Nephron progenitor cell (in vitro differentiated cells): ENCODE data around the gene DCUN1D1.
A peak's percentile ranks its signal among the peaks of the same experiment; 100 is the strongest.

Source experiments
- DNase-seq: peaks from one replicate; pipeline ENCODE4 v3.0.0; 2021
- H3K27ac Mint-ChIP-seq: 2 replicates; pipeline ENCODE4 v1.8.0; 2021; ENCODE audit warnings: mild to moderate bottlenecking, moderate library complexity, mixed read lengths
- H3K27me3 Mint-ChIP-seq: 2 replicates; pipeline ENCODE4 v1.8.0; 2021; ENCODE audit warnings: mild to moderate bottlenecking, low read depth, mixed read lengths; ENCODE audit not compliant: poor library complexity
- H3K36me3 Mint-ChIP-seq: 2 replicates; pipeline ENCODE4 v1.8.0; 2021; ENCODE audit warnings: low read depth, mixed read lengths
- H3K4me1 Mint-ChIP-seq: 2 replicates; pipeline ENCODE4 v1.8.0; 2021; ENCODE audit warnings: mixed read lengths
- H3K4me3 Mint-ChIP-seq: 2 replicates; pipeline ENCODE4 v1.8.0; 2021; ENCODE audit warnings: mild to moderate bottlenecking, moderate library complexity, mixed read lengths
- H3K9me3 Mint-ChIP-seq: 2 replicates; pipeline ENCODE4 v1.8.0; 2021; ENCODE audit warnings: mild to moderate bottlenecking, moderate library complexity, mixed read lengths
- CTCF ChIP-seq: fragments of 200-600 bp; sonication (generic); IDR thresholded peaks from 2 replicates; pipeline ENCODE4 v1.5.0; 2021; ENCODE audit warnings: antibody characterized with exemption

Gene DCUN1D1

GRCh38 chr3:182964179-182964578, 16.2 kb downstream of the DCUN1D1 start:
- Mint-ChIP-seq H3K27ac (no peak overlapping the region), H3K9me3 (no peaks in the 10 kb centered on the region), H3K36me3 (peaks cover 40% of the 10 kb centered on the region), H3K4me3 (no peak overlapping the region), H3K4me1 (peaks cover 38% of the 10 kb centered on the region), H3K27me3 (no peaks in the 10 kb centered on the region)
- TF ChIP-seq CTCF, result no peak
- DNase-seq, result no peak

GRCh38 chr3:182962166-182962565, 18.2 kb downstream of the DCUN1D1 start:
- no peaks in the 10 kb centered on the region for H3K27me3 Mint-ChIP-seq
- peaks cover 30% of the 10 kb centered on the region for H3K4me1 Mint-ChIP-seq
- no peak overlapping the region for H3K4me3 Mint-ChIP-seq
- no peak for TF ChIP-seq CTCF
- no peaks in the 10 kb centered on the region for H3K9me3 Mint-ChIP-seq
- peak overlapping the region; percentile 34 for H3K27ac Mint-ChIP-seq
- peaks cover 57% of the 10 kb centered on the region for H3K36me3 Mint-ChIP-seq
- DNase-seq, result no peak

GRCh38 chr3:182959474-182960350, 20.6 kb downstream of the DCUN1D1 start:
- no peak for DNase-seq
- H3K27me3 Mint-ChIP-seq, result no peaks in the 10 kb centered on the region
- H3K9me3 Mint-ChIP-seq, result no peaks in the 10 kb centered on the region
- no peak for TF ChIP-seq CTCF
- H3K36me3 Mint-ChIP-seq, result peaks cover 61% of the 10 kb centered on the region
- H3K4me3 Mint-ChIP-seq, result no peak overlapping the region
- H3K27ac Mint-ChIP-seq, result peak overlapping the region; percentile 81
- H3K4me1 Mint-ChIP-seq, result peaks cover 23% of the 10 kb centered on the region

- peaks cover 23% of the 10 kb centered on the region for H3K4me1 Mint-ChIP-seq
- no peaks in the 10 kb centered on the region for H3K27me3 Mint-ChIP-seq
- no peak overlapping the region for H3K4me3 Mint-ChIP-seq
- TF ChIP-seq CTCF, result no peak
- peaks cover 71% of the 10 kb centered on the region for H3K36me3 Mint-ChIP-seq
- H3K9me3 Mint-ChIP-seq, result peaks cover 4% of the 10 kb centered on the region
- H3K27ac Mint-ChIP-seq, result no peak overlapping the region
- DNase-seq, result no peak
Measured at GRCh38 chr3:182957676-182958266, 22.6 kb downstream of the DCUN1D1 start.

GRCh38 chr3:182957226-182957625, 23.1 kb downstream of the DCUN1D1 start:
- H3K4me3 Mint-ChIP-seq, result no peak overlapping the region
- no peaks in the 10 kb centered on the region for H3K27me3 Mint-ChIP-seq
- no peak for TF ChIP-seq CTCF
- peaks cover 72% of the 10 kb centered on the region for H3K36me3 Mint-ChIP-seq
- H3K27ac Mint-ChIP-seq, result no peak overlapping the region
- peaks cover 9% of the 10 kb centered on the region for H3K9me3 Mint-ChIP-seq
- H3K4me1 Mint-ChIP-seq, result peaks cover 18% of the 10 kb centered on the region
- no peak for DNase-seq
